HepG2 (cell line): ENCODE data around the gene FETUB. TPM values are rescaled to one million over a fixed set of nuclear protein-coding genes. Genes with fewer than 3 reads are reported as not detected.

Source experiments
- ATF7 ChIP-seq, 2 experiments: fragments of 450-650 bp in 1 of 2; sonication (generic) in 1 of 2; formaldehyde crosslinking in 1 of 2; IDR thresholded peaks; 2 replicates each; pipeline versions ENCODE4 v1.4.0 to v1.6.1; 2016 to 2020; ENCODE audit warnings: antibody characterized with exemption in 1 of 2, mild to moderate bottlenecking in 1 of 2, missing genetic modification reagents in 1 of 2
- BCL3 ChIP-seq: sonication (generic); formaldehyde crosslinking; IDR thresholded peaks from 2 replicates; pipeline ENCODE4 v1.5.1; 2020; ENCODE audit warnings: mild to moderate bottlenecking, missing genetic modification reagents, moderate library complexity
- EP300 ChIP-seq, 3 experiments: sonication (generic) in 1 of 3; formaldehyde crosslinking in 1 of 3; IDR thresholded peaks; 2 replicates each; pipeline versions ENCODE4 v1.5.1 to v1.6.1; 2011 to 2020; ENCODE audit warnings: low read depth in 2 of 3, low read length in 2 of 3, borderline replicate concordance in 1 of 3, improper control_type of control experiment in 1 of 3, mild to moderate bottlenecking in 1 of 3, missing genetic modification reagents in 1 of 3, moderate library complexity in 1 of 3
- HES4 ChIP-seq: sonication (generic); formaldehyde crosslinking; IDR thresholded peaks from 2 replicates; pipeline ENCODE4 v1.9.0; 2021; ENCODE audit warnings: mild to moderate bottlenecking, missing genetic modification reagents, borderline replicate concordance
- HNRNPL ChIP-seq: fragments of 200-400 bp; formaldehyde crosslinking; IDR thresholded peaks from 2 replicates; pipeline ENCODE4 v1.6.1; 2017; ENCODE audit warnings: mild to moderate bottlenecking, low read depth, low read length
- MYPOP ChIP-seq: sonication (generic); formaldehyde crosslinking; IDR thresholded peaks from 2 replicates; pipeline ENCODE4 v1.8.1; 2023; ENCODE audit warnings: mild to moderate bottlenecking, moderate library complexity, missing genetic modification reagents
- PAX8 ChIP-seq: sonication (generic); formaldehyde crosslinking; IDR thresholded peaks from 2 replicates; pipeline ENCODE4 v1.8.0; 2022; ENCODE audit warnings: mild to moderate bottlenecking, missing genetic modification reagents, borderline replicate concordance
- SNAI1 ChIP-seq: sonication (generic); formaldehyde crosslinking; IDR thresholded peaks from 2 replicates; pipeline ENCODE4 v1.5.0; 2020; ENCODE audit warnings: mild to moderate bottlenecking, missing genetic modification reagents, borderline replicate concordance
- ZNF44 ChIP-seq: sonication (generic); formaldehyde crosslinking; IDR thresholded peaks from 2 replicates; pipeline ENCODE4 v1.5.1; 2020; ENCODE audit warnings: mild to moderate bottlenecking, missing genetic modification reagents
- ZNF468 ChIP-seq: sonication (generic); formaldehyde crosslinking; IDR thresholded peaks from 2 replicates; pipeline ENCODE4 v1.8.0; 2022; ENCODE audit warnings: mild to moderate bottlenecking, moderate library complexity, missing genetic modification reagents
- ZNF563 ChIP-seq: sonication (generic); formaldehyde crosslinking; IDR thresholded peaks from 2 replicates; pipeline ENCODE4 v1.8.0; 2022; ENCODE audit warnings: mild to moderate bottlenecking, moderate library complexity, missing genetic modification reagents
- ZSCAN31 ChIP-seq: sonication (generic); formaldehyde crosslinking; IDR thresholded peaks from 2 replicates; pipeline ENCODE4 v1.5.0; 2020; ENCODE audit warnings: low read depth, mild to moderate bottlenecking, missing genetic modification reagents
- polyA plus RNA-seq, 8 experiments: library from polyadenylated mRNA; depleted of rRNA in 3 of 8; stranded (reverse) in 7 of 8; unstranded in 1 of 8; fragments of >200 nt; fragmentation: Illumina TruSeq in 4 of 8; extraction: Trizol in 4 of 8; gene quantifications; 2 replicates each; pipeline versions ENCODE4 v1.2.1 to v1.2.3, GENCODE V29; 2011 to 2016; ENCODE audit warnings: low read depth in 4 of 8, missing spikeins in 1 of 8, mixed read lengths in 1 of 8; ENCODE audit not compliant: insufficient read depth in 1 of 8
- total RNA-seq, 5 experiments: library from RNA; depleted of rRNA; stranded (reverse); fragments of >200 nt; fragmentation: Illumina TruSeq; extraction: Trizol; gene quantifications; 2 replicates each; pipeline ENCODE4 v1.2.3, GENCODE V29; 2016; ENCODE audit warnings: low read depth in 1 of 5
- TF ChIP-seq, protein P1 (sequence below): sonication (generic); formaldehyde crosslinking; IDR thresholded peaks from 2 replicates; pipeline ENCODE4 v1.5.1; 2020; ENCODE audit warnings: mild to moderate bottlenecking, moderate library complexity, missing genetic modification reagents
- TF ChIP-seq, protein P2 (sequence below): sonication (generic); formaldehyde crosslinking; IDR thresholded peaks from 2 replicates; pipeline ENCODE4 v1.8.1; 2023; ENCODE audit warnings: missing genetic modification reagents, inconsistent platforms, borderline replicate concordance
- TF ChIP-seq, protein P3 (sequence below): sonication (generic); formaldehyde crosslinking; IDR thresholded peaks from 2 replicates; pipeline ENCODE4 v1.4.0; 2020; ENCODE audit warnings: missing genetic modification reagents
- TF ChIP-seq, protein P4 (sequence below): sonication (generic); formaldehyde crosslinking; IDR thresholded peaks from 2 replicates; pipeline ENCODE4 v1.5.0; 2020; ENCODE audit warnings: mild to moderate bottlenecking, missing genetic modification reagents

FETUB gene
- total and polyA plus RNA-seq, 2 of the 13 experiments (the other 11 are each of a cell fraction or from before 2014, with no cell fraction given): 2.1 to 4.4 TPM

GRCh38 chr3:186621894-186622650 lies 18.1 kb upstream of the FETUB start (continued):
- TF ChIP-seq ATF7 (IDR thresholded peaks at IDR 0.05): no peak
- no peak for TF ChIP-seq ATF7 (CRISPR knock-in tag; IDR thresholded peaks at IDR 0.05)
- TF ChIP-seq, protein P1, sequence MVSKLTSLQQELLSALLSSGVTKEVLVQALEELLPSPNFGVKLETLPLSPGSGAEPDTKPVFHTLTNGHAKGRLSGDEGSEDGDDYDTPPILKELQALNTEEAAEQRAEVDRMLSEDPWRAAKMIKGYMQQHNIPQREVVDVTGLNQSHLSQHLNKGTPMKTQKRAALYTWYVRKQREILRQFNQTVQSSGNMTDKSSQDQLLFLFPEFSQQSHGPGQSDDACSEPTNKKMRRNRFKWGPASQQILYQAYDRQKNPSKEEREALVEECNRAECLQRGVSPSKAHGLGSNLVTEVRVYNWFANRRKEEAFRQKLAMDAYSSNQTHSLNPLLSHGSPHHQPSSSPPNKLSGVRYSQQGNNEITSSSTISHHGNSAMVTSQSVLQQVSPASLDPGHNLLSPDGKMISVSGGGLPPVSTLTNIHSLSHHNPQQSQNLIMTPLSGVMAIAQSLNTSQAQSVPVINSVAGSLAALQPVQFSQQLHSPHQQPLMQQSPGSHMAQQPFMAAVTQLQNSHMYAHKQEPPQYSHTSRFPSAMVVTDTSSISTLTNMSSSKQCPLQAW (CRISPR knock-in tag): peak; percentile 52; the same call in 1 of the 2 replicates
- TF ChIP-seq ZNF44: 0 out of 2 replicates have a peak, but pooled peaks have one; percentile 83
- no peak for TF ChIP-seq ZNF563 (CRISPR knock-in tag)
- TF ChIP-seq, protein P2, sequence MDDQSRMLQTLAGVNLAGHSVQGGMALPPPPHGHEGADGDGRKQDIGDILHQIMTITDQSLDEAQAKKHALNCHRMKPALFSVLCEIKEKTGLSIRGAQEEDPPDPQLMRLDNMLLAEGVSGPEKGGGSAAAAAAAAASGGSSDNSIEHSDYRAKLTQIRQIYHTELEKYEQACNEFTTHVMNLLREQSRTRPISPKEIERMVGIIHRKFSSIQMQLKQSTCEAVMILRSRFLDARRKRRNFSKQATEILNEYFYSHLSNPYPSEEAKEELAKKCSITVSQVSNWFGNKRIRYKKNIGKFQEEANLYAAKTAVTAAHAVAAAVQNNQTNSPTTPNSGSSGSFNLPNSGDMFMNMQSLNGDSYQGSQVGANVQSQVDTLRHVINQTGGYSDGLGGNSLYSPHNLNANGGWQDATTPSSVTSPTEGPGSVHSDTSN (CRISPR knock-in tag): no peak
- TF ChIP-seq ZSCAN31 (CRISPR knock-in tag): no peak
- TF ChIP-seq BCL3 (CRISPR knock-in tag): no peak
- TF ChIP-seq HNRNPL: no peak
- TF ChIP-seq EP300 (IDR thresholded peaks at IDR 0.05; ENCODE audit: low read depth in 2 of 2, low read length in 2 of 2): no peak
- no peak for TF ChIP-seq EP300 (CRISPR knock-in tag; IDR thresholded peaks at IDR 0.05; ENCODE audit: borderline replicate concordance)
- no peak for TF ChIP-seq MYPOP (CRISPR knock-in tag)
- TF ChIP-seq HES4: no peak
- TF ChIP-seq, protein P3, sequence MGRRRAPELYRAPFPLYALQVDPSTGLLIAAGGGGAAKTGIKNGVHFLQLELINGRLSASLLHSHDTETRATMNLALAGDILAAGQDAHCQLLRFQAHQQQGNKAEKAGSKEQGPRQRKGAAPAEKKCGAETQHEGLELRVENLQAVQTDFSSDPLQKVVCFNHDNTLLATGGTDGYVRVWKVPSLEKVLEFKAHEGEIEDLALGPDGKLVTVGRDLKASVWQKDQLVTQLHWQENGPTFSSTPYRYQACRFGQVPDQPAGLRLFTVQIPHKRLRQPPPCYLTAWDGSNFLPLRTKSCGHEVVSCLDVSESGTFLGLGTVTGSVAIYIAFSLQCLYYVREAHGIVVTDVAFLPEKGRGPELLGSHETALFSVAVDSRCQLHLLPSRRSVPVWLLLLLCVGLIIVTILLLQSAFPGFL (CRISPR knock-in tag): no peak
- TF ChIP-seq PAX8 (CRISPR knock-in tag): no peak
- no peak for TF ChIP-seq ZNF468
- TF ChIP-seq SNAI1 (CRISPR knock-in tag): no peak
- TF ChIP-seq, protein P4, sequence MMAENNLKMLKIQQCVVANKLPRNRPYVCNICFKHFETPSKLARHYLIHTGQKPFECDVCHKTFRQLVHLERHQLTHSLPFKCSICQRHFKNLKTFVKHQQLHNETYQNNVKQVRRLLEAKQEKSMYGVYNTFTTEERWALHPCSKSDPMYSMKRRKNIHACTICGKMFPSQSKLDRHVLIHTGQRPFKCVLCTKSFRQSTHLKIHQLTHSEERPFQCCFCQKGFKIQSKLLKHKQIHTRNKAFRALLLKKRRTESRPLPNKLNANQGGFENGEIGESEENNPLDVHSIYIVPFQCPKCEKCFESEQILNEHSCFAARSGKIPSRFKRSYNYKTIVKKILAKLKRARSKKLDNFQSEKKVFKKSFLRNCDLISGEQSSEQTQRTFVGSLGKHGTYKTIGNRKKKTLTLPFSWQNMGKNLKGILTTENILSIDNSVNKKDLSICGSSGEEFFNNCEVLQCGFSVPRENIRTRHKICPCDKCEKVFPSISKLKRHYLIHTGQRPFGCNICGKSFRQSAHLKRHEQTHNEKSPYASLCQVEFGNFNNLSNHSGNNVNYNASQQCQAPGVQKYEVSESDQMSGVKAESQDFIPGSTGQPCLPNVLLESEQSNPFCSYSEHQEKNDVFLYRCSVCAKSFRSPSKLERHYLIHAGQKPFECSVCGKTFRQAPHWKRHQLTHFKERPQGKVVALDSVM (CRISPR knock-in tag): no peak
